ENCODE results near the gene TNFAIP3. TPM values are rescaled to one million over a fixed set of nuclear protein-coding genes. Genes with fewer than 3 reads are reported as not detected.

TNFAIP3 gene
- total RNA-seq, 1 donor from 2014 or later = 1.8 TPM

GRCh38 chr6:137910843-137911456 is 43.9 kb downstream of the TNFAIP3 start:
- TF ChIP-seq EZH2 (IDR thresholded peaks at IDR 0.05) = no peak
- no peak for TF ChIP-seq EZH2phosphoT487 (IDR thresholded peaks at IDR 0.05)
- TF ChIP-seq, protein P1, sequence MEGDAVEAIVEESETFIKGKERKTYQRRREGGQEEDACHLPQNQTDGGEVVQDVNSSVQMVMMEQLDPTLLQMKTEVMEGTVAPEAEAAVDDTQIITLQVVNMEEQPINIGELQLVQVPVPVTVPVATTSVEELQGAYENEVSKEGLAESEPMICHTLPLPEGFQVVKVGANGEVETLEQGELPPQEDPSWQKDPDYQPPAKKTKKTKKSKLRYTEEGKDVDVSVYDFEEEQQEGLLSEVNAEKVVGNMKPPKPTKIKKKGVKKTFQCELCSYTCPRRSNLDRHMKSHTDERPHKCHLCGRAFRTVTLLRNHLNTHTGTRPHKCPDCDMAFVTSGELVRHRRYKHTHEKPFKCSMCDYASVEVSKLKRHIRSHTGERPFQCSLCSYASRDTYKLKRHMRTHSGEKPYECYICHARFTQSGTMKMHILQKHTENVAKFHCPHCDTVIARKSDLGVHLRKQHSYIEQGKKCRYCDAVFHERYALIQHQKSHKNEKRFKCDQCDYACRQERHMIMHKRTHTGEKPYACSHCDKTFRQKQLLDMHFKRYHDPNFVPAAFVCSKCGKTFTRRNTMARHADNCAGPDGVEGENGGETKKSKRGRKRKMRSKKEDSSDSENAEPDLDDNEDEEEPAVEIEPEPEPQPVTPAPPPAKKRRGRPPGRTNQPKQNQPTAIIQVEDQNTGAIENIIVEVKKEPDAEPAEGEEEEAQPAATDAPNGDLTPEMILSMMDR (IDR thresholded peaks at IDR 0.05) = no peak

DNA sequence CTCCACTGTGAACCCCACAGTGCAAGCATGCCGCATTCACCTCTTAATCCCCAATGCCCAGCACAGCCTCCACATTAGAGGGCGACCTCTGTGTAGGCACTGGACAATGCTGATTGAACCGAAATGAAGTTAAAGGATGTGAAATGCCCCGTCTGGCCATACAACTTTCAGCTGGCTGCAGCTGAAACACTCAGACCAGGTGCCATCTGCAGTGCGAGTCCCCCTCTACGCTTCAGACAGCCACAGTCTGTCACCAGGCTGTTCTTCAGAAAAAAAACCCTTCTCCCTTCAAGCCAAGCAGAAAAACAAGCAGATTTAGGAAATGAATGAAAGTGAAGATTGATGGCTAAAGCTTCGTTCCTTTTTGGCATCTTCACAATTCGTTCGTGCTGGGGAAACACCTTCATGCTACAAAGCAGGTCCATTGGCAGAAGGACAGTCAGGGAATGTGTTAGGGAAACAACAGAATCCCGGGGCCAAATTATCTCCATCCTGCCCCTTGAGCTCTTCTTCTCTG is 44.7 kb downstream of the TNFAIP3 start:
- H3K79me2 ChIP-seq (ENCODE audit: low read depth) = no peaks in the 10 kb centered on the region
- H3K4me2 ChIP-seq = no peak overlapping the region
- Mint-ChIP-seq H3K36me3 (no peaks in the 10 kb centered on the region), H3K27me3 (ENCODE audit: insufficient read depth, low read depth) (no peaks in the 10 kb centered on the region), H3K4me1 (peaks cover 4% of the 10 kb centered on the region), H3K27ac (no peak overlapping the region), H3K4me3 (no peak overlapping the region), H3K9me3 (peaks cover 6% of the 10 kb centered on the region)
- no peak overlapping the region for H3K27ac ChIP-seq
- H3K9ac ChIP-seq = no peak overlapping the region
- peaks cover 6% of the 10 kb centered on the region for H3K4me1 ChIP-seq
- H3F3A ChIP-seq (ENCODE audit: low read depth) = no peaks in the 10 kb centered on the region
- DNase-seq (ENCODE audit: low spot score) = peak; percentile 11
- H2AFZ ChIP-seq (replicated peaks) = peak overlapping the region; percentile 44
- H4K20me1 ChIP-seq (ENCODE audit: low read depth) = no peaks in the 10 kb centered on the region
- TF ChIP-seq EZH2 (IDR thresholded peaks at IDR 0.05) (no peak), EZH2phosphoT487 (IDR thresholded peaks at IDR 0.05) (no peak)
- TF ChIP-seq, protein P1 (IDR thresholded peaks at IDR 0.05) = no peak
- H3K9me3 ChIP-seq (ENCODE audit: low read depth) = peaks cover 10% of the 10 kb centered on the region
- peaks cover 4% of the 10 kb centered on the region for H3K36me3 ChIP-seq
- no peak overlapping the region for H3K4me3 ChIP-seq
- H3K27me3 ChIP-seq = no peaks in the 10 kb centered on the region

More at GRCh38 chr6:137910843-137911456, 43.9 kb downstream of the TNFAIP3 start:
- H3K4me2 ChIP-seq = no peak overlapping the region
- H2AFZ ChIP-seq (replicated peaks) = no peak overlapping the region
- H3K27ac ChIP-seq = no peak overlapping the region
- Mint-ChIP-seq H3K27me3 (ENCODE audit: insufficient read depth, low read depth) (no peaks in the 10 kb centered on the region), H3K36me3 (no peaks in the 10 kb centered on the region), H3K4me1 (peaks cover 4% of the 10 kb centered on the region), H3K9me3 (peaks cover 6% of the 10 kb centered on the region), H3K4me3 (no peak overlapping the region), H3K27ac (no peak overlapping the region)
- H3K9ac ChIP-seq = no peak overlapping the region
- H3K27me3 ChIP-seq = no peaks in the 10 kb centered on the region
- no peak overlapping the region for H3K4me3 ChIP-seq
- H3K4me1 ChIP-seq = peaks cover 6% of the 10 kb centered on the region
- H3K79me2 ChIP-seq (ENCODE audit: low read depth) = no peaks in the 10 kb centered on the region
- peaks cover 4% of the 10 kb centered on the region for H3K36me3 ChIP-seq
- peaks cover 10% of the 10 kb centered on the region for H3K9me3 ChIP-seq (ENCODE audit: low read depth)
- no peak for DNase-seq (ENCODE audit: low spot score)
- H3F3A ChIP-seq (ENCODE audit: low read depth) = no peaks in the 10 kb centered on the region
- H4K20me1 ChIP-seq (ENCODE audit: low read depth) = no peaks in the 10 kb centered on the region

DNA sequence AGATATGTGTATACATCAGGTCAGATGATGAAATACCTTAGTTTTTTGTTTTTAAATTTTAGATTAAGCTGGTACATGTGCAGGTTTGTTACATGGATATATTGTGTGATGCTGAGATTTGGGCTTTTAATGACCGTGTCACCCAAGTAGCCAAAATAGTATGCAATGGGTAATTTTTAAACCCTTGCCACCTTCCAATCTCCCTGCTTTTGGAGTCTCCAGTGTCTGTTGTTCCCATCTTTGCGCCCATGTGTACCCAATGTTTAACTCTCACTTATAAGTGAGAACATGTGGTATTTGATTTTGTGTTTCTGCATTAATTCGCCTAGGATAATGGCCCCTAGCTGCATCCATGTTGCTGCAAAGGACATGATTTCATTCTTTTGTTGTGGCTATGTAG is 45.8 kb downstream of the TNFAIP3 start:
- Histone ChIP-seq H3K79me2 (ENCODE audit: low read depth) (no peaks in the 10 kb centered on the region), H3K36me3 (peaks cover 4% of the 10 kb centered on the region), H3K27ac (no peak overlapping the region), H3K9me3 (ENCODE audit: low read depth) (peaks cover 10% of the 10 kb centered on the region), H3K9ac (no peak overlapping the region), H3K4me2 (no peak overlapping the region), H3K4me1 (peaks cover 6% of the 10 kb centered on the region), H3K27me3 (no peaks in the 10 kb centered on the region), H2AFZ (replicated peaks) (no peak overlapping the region), H4K20me1 (ENCODE audit: low read depth) (no peaks in the 10 kb centered on the region), H3K4me3 (no peak overlapping the region), H3F3A (ENCODE audit: low read depth) (no peaks in the 10 kb centered on the region)
- no peak for DNase-seq (ENCODE audit: low spot score)
- H3K27me3 Mint-ChIP-seq (ENCODE audit: insufficient read depth, low read depth) = no peaks in the 10 kb centered on the region
- peaks cover 4% of the 10 kb centered on the region for H3K4me1 Mint-ChIP-seq
- H3K36me3 Mint-ChIP-seq = no peaks in the 10 kb centered on the region
- no peak overlapping the region for H3K4me3 Mint-ChIP-seq
- no peak overlapping the region for H3K27ac Mint-ChIP-seq
- H3K9me3 Mint-ChIP-seq = peaks cover 6% of the 10 kb centered on the region
- TF ChIP-seq, protein P1 (IDR thresholded peaks at IDR 0.05) = no peak
- no peak for TF ChIP-seq EZH2phosphoT487 (IDR thresholded peaks at IDR 0.05)
- no peak for TF ChIP-seq EZH2 (IDR thresholded peaks at IDR 0.05)
